T follicular helper cell (primary cell): Measurements from ENCODE around the gene KCNK5.

Source experiments
- DNase-seq: peaks from one replicate; pipeline ENCODE4 v3.0.0-alpha.2; 2020; ENCODE audit warnings: low read depth
- total RNA-seq, 2 experiments: gene quantifications; one replicate each; lab custom pipeline; 2026; lab: John Stamatoyannopoulos, UW

KCNK5 gene
- total RNA-seq: 1.6 to 29.8 reads per million in 2 experiments

DNA sequence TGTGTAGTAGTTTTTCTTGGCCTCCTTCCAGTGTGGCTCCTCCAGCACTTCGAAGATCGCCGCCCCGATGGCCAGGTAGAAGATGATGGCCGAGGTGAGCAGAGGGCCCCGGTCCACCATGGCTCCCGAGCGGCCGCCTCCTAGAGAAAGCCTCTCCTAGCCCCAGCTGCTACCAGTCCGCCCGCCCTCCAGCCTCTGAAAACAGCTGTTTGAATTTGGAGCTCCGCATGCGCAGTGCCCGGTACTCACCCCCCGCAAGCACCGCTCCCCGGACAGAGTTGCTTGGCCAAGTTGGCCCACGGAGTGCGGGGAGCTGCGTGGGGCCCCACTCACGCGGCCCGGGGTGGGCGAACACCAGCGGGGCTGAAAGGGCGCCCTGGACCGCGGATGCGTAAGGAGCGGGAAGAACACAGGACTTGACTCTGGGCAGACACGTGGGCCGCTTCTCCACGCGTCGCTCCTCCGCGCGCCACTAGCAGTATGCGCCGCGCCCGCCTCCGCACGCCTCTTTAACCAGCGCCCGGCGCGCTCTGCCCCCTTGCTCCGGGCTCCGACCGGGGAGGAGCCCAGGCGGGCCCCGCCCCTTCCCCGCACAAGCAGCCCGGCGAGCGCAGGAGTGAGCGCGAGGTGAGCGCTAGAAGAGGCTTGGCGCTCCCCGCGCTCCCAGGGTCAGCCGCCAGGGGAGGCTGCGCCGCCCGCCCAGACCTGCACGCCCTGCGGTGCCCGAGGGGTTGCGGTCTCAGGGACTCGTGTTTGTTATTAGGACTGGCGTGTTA lies at the start of gene KCNK5:
Gene KCNK5, minus strand, starts transcription at position 484 of the 776 bp plus-strand sequence. Its CDS starts 364 bp downstream, at position 120.
- DNase-seq: peak; percentile 45

DNA sequence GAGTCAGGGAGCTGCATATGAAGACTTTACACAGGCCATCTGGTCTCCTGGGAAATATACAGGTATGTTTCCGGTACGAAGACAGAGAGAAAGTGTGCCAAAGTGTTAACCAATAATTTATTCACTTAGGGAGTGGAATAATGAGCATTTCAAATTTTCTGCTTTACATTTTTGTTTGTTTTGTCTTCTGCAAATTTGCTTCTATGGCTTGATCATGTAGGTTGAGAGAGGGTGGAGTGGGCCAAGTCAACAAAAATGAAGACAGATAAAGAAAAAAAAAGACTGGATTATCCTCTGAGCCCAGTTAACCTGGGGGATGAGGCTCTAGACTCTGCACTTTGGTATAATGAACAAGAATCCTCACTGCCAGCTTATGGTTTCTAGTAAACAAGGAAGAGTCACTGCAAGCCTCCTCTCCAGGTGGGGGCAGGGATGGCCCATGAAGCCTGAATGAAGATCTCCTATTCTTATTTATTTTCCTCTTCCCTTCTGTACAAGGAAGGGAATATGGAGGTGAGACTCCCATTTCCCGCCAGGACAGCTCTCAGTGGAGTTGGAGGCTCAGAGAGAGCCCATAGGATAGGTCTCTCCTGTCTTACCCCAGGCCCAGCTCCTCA lies 47.2 kb upstream of the KCNK5 start:
- DNase-seq: no peak

GRCh38 chr6:39274903-39275302 lies 45.6 kb upstream of the KCNK5 start:
- DNase-seq: no peak

DNA sequence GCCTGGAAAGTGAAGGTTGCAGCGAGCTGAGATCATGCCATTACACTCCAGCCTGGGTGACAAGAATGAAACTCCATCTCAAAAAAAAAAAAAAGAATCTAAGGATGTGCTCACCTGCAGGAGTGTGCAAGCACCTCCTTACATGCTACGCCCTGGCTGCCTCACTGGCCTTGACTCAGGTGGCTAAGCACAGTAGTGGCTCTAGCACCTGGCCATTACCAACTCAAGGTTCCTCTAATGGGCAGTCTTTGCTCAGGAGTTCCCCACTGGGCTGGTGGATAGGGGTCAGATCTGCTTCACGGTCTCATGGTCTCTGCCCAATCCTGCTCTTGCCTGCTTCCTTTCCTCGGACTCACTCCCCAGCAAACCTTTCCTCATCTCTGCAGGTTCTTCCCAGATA lies 45.2 kb upstream of the KCNK5 start:
- no peak for DNase-seq

DNA sequence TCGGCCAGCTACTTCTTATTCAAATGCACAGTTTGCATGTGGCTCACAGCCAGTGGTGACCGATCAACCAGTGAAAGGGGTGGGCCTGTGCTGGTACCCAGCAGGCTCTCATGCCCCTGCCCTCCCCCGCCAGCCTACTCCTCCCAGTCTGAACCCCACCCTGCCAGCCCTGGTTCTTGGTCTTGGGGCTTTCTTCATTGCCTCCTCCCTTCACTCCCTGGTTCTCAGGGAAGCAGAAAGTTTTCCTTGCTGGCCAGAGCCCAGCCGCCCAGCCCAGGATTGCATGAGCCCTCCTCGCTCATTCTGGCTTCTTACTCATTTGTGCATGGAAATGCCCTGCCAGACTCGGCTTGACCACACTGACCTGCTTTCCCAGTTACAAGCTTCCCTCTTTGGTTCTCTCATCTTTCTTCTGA lies 44.1 kb upstream of the KCNK5 start:
- no peak for DNase-seq

DNA sequence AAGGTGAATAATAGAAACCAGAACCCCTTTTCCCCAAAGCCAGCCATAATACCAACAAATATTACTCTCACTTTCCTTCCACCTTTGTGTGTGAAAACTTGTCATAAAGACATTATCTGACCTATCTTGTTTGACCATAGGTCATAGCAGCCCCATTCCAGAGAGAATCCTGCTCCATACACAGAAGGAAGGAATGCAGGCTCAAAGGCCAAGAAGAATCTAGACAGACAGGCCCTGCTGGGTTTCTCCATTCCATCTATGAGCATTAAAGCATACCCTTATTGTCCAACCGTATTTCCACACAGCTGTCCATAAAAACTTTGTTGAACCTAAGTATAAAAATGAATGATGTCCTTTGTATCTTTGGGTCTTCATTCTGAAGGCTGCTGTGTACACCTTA lies 40.7 kb upstream of the KCNK5 start:
- no peak for DNase-seq

DNA sequence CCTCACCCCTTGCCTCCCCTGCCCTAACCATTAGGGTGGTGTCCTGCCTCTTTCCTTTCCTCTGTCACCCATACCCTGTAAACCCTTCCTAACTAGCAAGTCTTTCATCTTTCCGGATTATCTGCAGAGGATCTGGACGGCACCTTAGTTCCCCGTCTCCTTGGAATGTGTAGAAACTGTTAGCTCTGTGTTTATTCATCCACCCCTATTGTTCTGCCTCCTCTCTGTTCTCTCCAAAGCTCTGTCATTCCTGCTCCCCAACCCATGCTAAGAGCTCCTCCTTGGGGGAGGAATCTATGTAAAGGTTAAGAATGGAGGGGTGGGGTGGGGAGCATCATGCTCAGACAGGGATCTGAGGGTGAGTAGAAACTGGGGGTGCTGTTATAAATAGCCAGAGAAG lies 39.4 kb upstream of the KCNK5 start:
- no peak for DNase-seq

- DNase-seq: no peak
These were observed 38.9 kb upstream of the KCNK5 start for GRCh38 chr6:39268171-39268570.

DNA sequence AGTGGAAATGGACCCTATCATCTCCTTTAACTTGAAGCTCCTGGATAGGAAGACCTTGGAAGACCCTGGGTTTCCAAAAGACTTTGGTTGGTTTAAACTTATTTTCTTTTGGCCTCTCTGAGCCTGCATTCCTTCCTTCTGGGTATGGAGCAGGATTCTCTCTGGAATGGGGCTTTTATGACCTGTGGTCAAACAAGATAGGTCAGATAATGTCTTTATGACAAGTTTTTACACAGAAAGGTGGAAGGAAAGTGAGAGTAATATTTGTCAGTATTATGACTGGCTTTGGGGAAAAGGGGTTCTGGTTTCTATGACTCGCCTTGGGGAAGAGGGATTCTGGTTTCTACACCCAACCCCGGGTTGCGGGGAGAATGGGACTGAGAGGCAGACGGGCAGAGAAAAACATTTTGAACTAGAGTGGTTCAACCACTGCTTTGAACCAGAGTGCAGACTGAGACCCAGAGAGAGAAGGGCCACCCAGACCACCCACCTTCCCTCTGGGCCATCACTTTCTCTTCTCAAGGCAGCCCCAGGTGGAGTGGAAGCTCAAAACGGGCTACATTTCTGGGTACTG lies 37.6 kb upstream of the KCNK5 start:
- no peak for DNase-seq

DNA sequence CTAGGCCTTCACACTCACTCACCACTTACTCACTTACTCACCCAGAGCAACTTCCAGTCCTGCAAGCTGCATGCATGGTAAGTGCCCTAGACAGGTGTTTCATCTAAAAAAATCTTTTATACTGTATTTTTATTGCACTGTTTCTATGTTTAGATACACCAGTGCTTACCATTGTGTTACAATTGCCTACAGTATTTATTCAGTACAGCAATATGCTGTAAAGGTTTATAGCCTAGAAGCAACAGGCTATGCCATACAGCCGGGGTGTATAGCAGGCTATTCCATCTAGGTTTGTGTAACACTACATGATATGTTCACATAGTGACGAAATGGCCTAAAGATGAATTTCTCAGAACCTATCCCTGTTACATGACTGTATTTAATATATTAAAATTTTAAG lies 37.1 kb upstream of the KCNK5 start:
- no peak for DNase-seq

DNA sequence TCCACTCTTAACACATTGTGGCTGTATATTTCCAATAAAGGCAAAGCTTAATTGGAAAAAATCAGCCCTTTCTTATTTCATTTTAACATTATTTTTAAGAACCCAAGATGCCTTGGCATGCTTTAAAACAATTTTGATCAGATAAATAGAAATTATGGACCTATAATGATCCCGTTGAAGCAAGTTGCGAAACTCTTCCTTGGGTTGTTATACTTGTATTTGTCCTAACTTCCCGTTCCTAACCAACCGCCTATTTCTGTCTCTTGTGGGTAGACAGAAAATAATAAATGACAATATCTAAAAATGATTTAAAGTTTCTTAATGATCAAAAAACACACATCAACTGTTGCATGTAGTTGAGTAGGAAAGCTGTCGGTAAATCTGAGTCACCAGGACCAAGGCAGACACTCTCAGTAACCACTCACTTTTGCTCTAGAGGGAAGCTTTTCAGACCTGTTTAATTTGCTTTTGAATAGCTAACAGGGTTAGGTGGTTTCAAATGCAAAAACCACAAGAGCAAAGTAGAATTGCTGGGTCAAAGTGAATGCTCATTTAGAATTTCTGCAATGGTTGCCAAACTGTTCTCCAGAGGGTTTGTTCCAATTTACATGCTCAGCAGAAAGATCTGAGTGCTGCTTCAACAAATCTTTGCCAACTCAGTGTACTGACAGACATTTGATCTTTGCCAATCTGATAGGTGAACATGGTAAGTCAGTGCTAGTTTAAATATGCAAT lies 34.2 kb upstream of the KCNK5 start:
- DNase-seq: no peak

GRCh38 chr6:39261751-39262150 lies 32.5 kb upstream of the KCNK5 start:
- no peak for DNase-seq

DNA sequence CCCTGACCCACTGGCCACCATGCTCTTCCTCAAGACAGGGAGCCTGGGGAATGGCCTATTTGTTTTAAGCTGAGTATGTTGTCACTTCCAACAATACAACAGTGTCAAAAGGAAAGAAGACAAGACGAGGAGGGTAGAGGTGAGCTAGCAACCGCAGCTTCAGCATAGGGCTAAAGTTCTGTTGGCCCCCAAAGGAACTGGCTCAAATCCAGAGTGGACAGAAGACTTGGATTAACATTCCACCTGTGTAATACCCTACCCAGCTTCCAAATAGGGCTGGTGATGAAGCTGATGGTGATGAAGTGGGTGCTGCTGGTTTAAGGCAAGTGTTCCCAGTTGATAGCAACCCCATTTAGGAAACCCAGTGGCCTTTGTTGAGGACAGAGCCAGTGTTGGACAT lies 31.7 kb upstream of the KCNK5 start:
- DNase-seq: no peak

- DNase-seq: no peak
These were observed 31.2 kb upstream of the KCNK5 start for GRCh38 chr6:39260456-39260855.

DNA sequence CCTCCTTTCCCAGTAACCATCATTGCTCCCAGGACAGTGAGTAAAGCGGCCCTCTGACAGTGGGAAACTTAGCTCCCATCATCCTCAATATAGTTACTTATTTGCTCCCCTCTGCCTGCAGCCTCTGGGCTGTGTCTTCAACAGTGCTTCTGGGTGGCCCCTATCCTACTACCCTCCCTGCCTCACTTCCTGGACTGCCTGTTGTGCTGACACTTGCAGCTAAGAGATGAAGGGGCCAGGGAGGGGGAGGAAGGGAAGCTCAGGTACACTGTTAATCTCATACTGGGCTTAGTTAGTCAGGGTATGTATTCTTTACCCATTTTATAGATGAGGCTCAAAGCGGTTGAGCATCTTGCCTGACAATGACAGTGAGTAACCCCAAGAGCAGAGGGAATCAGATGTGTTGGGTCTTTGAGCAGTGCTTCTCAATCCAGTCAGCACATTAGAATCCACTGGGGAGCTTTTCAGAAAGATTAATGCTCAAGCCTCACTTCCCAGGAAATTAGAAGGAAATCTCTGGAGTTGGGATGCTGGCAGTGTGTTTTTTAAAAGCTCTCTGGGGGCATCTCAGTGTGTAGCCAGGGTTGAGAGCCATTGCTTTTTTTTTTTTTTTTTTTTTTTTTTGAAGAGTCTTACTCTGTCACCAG lies 27.1 kb upstream of the KCNK5 start:
- DNase-seq: no peak

DNA sequence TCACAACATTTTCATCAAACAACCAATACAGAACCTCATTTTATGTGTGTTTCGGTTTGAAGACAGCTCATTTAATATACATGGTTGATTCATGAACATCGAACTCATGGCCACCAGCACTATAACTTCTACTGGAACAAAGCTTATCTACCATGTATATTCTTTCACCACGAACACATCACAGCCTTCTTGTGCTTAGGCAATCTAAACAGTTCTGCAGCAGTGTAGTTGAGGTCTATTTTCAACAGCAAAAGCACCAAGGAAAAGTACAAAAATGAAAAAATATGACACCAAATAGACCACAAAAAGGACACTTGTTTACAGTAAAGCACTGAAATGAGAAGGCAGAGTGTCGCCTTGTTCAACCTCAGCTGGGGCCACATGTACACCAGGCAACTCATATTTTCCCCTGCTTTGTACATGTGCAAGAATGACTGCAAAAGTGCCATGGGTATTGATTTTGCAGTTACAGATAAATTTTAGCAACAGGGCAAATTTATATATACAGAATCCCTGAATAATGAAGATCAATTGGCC lies 25.8 kb upstream of the KCNK5 start:
- DNase-seq: no peak

DNA sequence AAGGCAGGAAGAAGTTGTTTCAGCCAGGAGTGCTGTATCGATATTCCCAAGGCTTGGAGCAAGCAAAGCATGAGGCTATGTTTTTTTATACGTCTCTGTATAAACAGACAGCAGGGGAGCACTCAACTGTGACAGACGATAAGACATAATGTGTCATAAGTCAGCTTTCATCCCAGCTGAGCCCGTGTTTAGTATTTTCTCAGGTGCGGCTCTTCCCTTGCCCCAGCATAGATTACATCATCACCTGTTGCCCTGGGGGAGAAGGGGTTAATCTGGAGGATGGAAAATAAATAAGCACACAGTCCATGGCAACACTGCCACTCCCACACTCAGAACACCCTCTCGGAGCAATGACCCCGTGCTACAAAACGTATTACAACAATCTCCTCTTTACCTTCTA lies 22.1 kb upstream of the KCNK5 start:
- DNase-seq: no peak

GRCh38 chr6:39250507-39250906 lies 21.2 kb upstream of the KCNK5 start:
- no peak for DNase-seq

- no peak for DNase-seq
These were observed 20.0 kb upstream of the KCNK5 start for GRCh38 chr6:39249278-39249677.

- DNase-seq: no peak
These were observed 18.5 kb upstream of the KCNK5 start for GRCh38 chr6:39247667-39248194.

DNA sequence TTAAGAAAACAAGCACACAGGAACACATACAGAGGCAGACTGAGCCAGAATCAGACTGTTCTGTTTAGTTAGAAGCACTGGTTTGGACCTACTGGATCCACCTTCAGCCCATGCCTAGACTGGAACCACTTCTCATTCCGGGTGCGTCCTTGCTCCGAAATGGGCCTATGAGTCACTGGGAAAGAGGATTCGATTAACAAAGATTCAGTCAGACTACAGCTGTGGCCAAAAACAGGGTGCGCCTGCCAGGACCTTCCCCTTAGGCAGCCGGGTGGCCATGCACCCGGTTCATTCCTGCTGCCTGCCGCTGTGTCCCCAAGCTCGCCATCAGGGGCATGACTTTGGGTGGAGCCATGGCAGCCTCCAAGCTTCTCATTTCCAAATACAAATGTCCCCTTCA lies 14.5 kb upstream of the KCNK5 start:
- no peak for DNase-seq
